ENCODE measurements around the gene PPM1D.

PPM1D gene

GRCh38 chr17:60560860-60561257 lies 39.1 kb upstream of the PPM1D start:
- no peak overlapping the region for H3K27ac ChIP-seq
- no peak for TF ChIP-seq CTCF (conservative IDR thresholded peaks at IDR 0.05)

GRCh38 chr17:60562421-60562820 lies 37.6 kb upstream of the PPM1D start:
- TF ChIP-seq CTCF (conservative IDR thresholded peaks at IDR 0.05), result no peak
- H3K27ac ChIP-seq, result no peak overlapping the region

GRCh38 chr17:60563743-60564142 lies 36.2 kb upstream of the PPM1D start:
- no peak for TF ChIP-seq CTCF (conservative IDR thresholded peaks at IDR 0.05)
- H3K27ac ChIP-seq, result no peak overlapping the region

- H3K27ac ChIP-seq, result no peak overlapping the region
- TF ChIP-seq CTCF (conservative IDR thresholded peaks at IDR 0.05), result no peak
These were observed 34.8 kb upstream of the PPM1D start for GRCh38 chr17:60565233-60565632.

GRCh38 chr17:60573236-60574051 lies 26.5 kb upstream of the PPM1D start:
- H3K27ac ChIP-seq, result no peak overlapping the region
- TF ChIP-seq CTCF (conservative IDR thresholded peaks at IDR 0.05), result no peak

- peak overlapping the region; percentile 40; the same call in 1 of the 2 replicates for H3K27ac ChIP-seq
- peak; percentile 39 for TF ChIP-seq CTCF (conservative IDR thresholded peaks at IDR 0.05)
These were observed 22.7 kb upstream of the PPM1D start for GRCh38 chr17:60577147-60577915.

- TF ChIP-seq CTCF (conservative IDR thresholded peaks at IDR 0.05), result no peak
- H3K27ac ChIP-seq, result no peak overlapping the region
These were observed 20.9 kb upstream of the PPM1D start for GRCh38 chr17:60579090-60579489.
